GM13977 (cell line): Measurements from ENCODE around the gene CIBAR2.

Experiments
- DNase-seq: peaks from one replicate; pipeline ENCODE4 v3.0.0; 2012; ENCODE audit warnings: low spot score
- in situ Hi-C: fragments of 300-500 bp; cut with MboI; formaldehyde crosslinking; loops from one replicate; pipeline ENCODE4 v1.12.0; 2022; ENCODE audit warnings: low sequenced_read_pairs, low pct_unique_long_range_greater_than_20kb, mixed read lengths, inconsistent platforms; ENCODE audit not compliant: unreplicated experiment
- TF ChIP-seq, protein P1 (sequence below): IDR thresholded peaks from 2 replicates; pipeline ENCODE4 v1.5.1; 2012; ENCODE audit warnings: mild to moderate bottlenecking, control low read depth; ENCODE audit not compliant: insufficient read depth; ENCODE audit errors: extremely low read depth, missing control alignments

CIBAR2 gene

DNA sequence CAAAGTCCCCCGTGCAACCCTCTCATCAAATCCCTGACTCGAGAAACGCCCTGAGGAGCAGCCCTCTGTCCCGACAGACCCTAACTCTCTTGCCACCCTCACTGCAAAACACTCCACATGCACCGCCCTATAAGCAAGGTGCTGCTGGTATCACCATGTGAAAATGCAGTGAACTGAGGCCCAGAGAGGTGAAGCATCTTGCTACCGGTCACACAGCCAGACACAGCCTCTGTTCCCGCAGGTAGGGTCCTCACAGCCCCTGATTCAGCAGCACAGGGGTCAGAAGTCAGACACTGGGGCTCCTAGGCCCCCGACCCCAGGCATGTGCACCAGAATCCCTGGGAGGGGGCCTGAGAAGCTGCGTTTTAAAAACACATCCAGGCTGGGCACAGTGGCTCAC lies 1.1 kb downstream of the CIBAR2 start:
- TF ChIP-seq, protein P1, sequence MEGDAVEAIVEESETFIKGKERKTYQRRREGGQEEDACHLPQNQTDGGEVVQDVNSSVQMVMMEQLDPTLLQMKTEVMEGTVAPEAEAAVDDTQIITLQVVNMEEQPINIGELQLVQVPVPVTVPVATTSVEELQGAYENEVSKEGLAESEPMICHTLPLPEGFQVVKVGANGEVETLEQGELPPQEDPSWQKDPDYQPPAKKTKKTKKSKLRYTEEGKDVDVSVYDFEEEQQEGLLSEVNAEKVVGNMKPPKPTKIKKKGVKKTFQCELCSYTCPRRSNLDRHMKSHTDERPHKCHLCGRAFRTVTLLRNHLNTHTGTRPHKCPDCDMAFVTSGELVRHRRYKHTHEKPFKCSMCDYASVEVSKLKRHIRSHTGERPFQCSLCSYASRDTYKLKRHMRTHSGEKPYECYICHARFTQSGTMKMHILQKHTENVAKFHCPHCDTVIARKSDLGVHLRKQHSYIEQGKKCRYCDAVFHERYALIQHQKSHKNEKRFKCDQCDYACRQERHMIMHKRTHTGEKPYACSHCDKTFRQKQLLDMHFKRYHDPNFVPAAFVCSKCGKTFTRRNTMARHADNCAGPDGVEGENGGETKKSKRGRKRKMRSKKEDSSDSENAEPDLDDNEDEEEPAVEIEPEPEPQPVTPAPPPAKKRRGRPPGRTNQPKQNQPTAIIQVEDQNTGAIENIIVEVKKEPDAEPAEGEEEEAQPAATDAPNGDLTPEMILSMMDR = no peak
- DNase-seq = no peak
- in situ Hi-C loops = no loop called here

DNA sequence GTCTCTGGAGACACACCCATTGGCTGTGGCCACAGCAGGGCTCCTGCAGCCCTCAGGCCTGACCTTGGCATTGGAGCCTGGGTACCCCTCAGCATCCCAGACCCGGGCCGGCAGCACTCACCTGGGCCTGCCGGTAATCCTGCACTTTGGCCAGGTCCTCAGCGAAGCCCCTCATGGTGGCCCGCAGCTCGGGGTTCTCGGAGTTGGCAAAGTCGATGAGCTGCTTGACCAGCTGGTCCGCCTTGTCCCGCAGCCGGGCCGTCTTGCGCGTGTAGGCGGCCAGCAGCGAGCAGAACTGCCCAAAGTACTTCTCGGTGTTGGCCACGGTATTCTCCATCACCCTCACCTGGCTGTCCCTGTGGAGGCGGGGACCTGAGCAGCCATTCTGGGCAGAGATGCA lies 2.2 kb downstream of the CIBAR2 start:
- in situ Hi-C loops = no loop called here
- TF ChIP-seq, protein P1 = no peak
- DNase-seq = no peak

DNA sequence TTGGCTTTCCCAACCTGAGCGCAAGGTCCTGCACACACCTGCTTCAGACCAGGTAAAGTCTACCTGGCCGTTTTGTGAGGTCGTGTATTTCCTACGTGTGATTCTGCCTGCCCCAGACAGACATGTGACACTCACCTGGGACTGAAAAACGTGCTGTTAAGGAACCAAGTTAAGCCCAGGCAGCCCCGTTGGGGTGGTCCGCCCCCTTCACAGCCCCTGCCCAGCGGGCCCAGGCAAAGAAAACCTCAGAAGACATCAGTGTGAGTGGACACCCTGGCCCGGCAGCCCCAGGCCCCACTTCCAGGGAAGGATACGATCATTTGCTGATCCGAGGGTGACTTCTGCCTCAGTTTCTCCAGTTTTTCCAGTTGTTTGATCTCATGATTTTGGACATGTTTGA lies 4.7 kb downstream of the CIBAR2 start:
- no peak for DNase-seq
- in situ Hi-C loops = no loop called here
- TF ChIP-seq, protein P1 = no peak

DNA sequence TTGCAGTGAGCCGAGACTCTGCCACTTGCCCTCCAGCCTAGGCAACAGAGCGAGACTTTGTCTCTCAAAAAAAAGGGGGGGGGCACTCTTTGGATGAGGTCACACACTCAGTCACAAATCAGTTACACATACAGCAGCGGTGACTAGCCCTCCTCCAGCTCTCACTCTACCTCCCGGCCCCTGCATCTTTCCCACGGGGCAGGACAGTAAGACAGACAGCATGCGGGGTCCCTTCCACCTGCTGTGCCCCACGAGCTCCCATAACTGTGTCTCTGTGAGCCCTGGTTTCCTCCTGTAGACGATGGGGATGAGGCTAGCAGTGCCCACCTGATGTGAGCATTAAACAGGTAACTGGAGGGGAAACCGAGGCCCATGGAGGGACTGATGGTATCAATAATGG lies 5.2 kb downstream of the CIBAR2 start:
- TF ChIP-seq, protein P1 = no peak
- DNase-seq = no peak
- in situ Hi-C loops = no loop called here

DNA sequence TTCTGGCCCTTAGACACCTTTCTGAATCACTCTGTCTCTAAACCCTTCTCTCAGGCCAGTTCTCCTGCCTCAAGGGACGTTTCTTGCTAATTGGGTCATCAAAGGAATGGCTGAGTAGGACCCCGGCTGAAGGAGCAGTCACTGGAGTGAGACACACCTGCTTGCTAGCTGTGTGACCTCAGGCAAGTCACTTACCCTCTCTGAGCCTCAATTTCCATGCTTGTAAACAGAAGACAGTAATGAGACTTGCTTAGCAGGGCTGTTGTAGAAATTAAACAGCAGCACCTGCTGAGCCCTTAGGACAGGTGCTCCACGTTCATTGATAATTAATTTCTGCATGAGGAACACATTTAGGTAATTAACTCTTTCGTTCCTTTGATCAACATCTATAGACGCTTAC lies 6.8 kb downstream of the CIBAR2 start:
- TF ChIP-seq, protein P1 = no peak
- DNase-seq = no peak
- in situ Hi-C loops = no loop called here

DNA sequence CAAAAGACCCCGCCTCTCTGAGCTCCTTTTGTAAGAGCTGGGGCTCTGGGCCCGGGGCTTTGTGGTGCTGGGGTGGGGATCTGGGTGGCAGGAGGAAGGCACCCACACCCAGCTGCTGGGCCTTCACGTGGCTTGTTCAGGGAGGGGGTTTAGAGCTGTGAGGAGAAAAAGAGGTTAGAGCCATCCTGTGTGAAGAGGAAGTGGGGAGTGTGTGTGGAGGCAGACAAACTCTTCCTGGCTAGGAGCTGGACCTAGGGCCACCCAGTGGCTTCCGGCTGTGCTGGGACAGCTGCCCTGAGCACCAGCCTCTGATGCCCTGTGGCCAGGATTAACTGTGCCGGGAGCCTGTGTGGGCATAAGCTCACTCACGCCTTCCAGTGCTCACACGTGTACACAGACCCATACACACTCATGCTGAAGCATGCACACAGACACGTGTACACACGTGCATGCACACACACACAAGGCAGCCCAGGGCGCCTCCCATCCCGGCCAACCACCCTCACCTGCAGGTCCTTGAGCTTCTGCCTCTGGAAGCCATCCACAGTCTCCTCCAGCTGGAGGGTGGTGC lies 7.4 kb downstream of the CIBAR2 start:
- TF ChIP-seq, protein P1 = no peak
- DNase-seq = no peak
- in situ Hi-C loops = no loop called here

DNA sequence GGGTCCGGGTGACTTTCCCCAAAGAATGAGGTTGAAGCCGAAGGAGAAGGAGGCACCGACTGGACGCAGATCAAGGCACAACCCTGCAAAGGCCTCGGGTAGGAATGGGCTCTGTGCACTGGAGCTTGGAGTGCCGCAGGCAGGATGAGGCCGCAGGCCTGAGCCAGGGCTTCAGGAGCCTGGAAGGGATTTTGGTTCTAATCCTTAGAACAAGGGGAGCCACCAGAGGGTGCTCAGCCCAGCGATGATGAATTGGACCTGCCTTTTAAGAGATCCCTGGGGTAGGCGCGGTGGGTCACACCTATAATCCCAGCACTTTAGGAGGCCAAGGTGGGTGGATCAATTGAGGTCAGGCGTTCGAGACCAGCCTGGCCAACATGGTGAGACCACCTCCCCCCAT lies 8.1 kb downstream of the CIBAR2 start:
- TF ChIP-seq, protein P1 = no peak
- in situ Hi-C loops = no loop called here
- no peak for DNase-seq
